CD4-positive, alpha-beta T cell treated with Interleukin-2 at 100 ng/mL for 4 hours (primary cell): Measurements from ENCODE around the gene SMARCC2.
"Not testable (repeated sequence)": the region's sequence is repeated elsewhere in the genome, so short reads cannot be mapped to it uniquely, and the experiment has no call there.

ENCODE experiments used
- DNase-seq: peaks from one replicate; pipeline ENCODE4 v3.0.0-alpha.2; 2020; ENCODE audit warnings: low spot score

SMARCC2 gene

DNA sequence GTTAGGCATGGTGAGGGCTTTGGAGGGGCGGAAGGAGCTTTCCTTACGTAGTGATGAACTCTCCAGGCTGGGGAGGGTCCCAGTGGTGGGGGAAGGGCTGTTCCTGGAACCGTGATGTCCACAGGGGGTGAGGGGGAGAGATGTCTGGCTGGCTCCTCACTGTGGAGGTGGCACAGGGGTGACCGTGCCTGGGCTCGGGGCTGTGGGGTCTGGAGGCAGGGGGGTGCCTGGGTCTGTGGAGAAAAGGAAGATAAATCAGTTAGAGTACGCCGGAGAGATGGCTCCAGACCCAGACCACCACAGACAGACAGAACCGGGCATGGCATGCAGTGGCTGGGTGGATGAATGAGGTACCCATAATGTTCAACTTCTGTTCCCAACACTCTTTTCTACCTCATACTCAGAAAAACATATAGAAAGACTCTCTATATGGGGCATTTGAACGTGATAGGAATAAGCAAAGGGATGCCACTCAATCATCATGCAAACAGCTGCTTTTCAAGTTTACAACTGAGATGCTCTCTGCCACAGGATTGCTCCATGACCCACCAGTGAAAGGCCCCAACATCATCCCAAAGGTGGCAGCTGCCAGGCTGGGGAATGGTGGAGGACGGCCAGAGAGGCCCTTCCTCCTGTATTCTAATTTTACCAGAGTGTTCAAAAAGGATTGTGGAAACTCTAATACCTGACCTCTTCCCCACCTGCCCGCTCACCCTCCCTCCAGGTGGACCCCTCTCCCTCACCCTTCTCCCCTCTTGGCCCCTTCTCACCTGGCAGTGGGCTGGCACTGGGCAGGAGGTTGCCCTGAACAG, 25.5 kb downstream of the SMARCC2 start:
- DNase-seq: no peak

DNA sequence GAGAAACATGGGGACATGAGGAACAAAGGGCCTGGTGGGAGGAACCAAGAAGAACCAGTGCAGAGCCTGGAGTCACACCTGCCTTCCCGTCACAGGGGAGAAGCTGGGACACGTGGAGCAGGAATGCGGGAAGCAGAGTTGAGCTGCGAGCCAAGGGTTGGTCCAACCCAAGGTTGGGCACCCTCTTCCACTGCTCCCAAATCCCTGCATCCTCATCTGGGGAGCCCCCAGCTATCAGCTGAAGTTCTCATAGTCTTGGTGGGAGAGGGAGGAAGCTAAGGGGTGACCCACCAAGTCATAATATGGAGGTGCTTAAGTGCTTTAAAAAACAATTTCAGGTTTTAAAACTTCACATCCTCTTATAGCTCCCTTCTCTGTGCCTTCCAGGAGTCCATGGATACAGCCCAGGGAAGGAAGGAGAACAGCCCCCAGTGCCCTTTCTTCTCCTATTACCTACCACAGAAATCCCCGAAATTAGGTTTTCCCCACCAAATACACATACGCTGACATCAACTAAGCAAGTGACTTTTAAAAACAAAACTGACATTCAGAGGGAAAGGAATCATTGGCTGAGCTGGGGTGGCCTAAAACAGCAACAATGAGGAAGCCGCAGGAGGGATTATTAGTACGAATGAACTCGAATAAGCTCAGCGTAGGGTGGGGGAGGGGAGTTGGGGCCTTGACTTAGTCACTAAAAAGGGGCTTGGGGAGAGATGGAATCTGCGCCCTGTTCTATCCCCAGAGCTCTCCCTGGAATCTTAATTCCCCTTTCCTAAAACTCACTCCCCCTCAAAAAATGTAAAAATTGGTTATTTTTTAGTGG, 26.6 kb downstream of the SMARCC2 start:
- DNase-seq: no peak

DNA sequence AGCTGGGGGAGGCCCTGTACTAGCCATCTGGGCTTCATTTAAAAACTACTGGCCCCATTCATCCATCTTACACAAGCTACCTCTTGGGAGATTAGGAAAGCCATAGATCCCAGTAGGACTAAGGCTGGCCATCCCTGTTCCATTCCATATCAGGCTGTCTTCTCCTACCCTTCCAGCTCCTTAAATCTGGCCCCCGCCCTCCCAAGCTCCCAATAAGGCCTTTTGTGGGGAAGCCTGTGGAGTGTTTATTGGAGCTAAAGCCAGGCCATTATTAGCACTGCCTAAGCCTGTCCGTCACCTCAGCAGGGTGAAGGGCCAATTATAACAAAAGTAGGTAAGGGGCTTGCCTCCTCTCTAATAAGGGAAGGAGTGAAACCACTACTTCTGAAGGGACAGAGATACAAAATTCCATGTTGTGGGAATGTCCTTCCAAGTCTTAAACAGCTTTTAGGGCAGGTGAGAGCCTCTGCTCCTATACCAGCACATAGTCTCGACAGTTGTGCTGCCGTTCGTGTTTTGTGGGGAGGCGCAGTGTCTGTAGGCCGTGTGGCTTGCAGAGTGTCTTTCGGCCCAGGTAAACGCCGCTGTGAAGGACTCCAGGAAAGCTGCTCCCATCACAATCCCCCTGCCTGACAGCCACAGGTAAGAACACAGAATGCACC, 27.5 kb downstream of the SMARCC2 start:
- no peak for DNase-seq

DNA sequence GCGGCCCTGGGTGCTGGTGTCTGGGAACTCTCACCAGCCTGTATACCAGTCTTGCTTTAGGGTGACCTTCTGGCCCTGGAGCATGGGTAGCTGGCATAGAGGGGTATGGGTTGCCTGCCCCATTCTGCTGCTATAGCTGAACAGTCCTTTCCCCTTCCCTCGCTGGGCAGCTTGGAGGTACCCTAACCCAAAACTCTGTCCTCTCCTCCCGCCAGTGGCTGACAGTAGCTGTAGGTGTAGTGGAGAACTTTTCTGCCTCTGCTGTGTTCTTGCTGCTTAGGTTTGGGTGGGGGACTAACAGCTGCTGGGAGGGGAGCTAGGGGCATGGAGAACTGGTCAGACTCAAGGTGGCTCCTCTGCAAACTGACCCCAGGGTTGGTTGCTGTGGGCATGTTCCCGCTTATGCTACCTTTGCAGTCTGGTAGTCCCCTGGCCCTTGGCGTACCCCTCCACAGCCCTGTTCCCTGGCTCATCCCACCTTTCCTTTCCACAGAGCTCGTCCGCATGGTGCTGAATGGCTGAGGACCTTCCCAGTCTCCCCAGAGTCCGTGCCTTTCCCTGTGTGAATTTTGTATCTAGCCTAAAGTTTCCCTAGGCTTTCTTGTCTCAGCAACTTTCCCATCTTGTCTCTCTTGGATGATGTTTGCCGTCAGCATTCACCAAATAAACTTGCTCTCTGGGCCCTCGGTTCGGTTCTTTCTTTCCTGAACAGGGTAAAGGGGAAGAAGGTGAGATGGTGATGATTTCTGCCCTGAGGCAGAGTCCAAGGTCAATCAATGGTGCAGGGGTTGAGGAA, 28.2 kb downstream of the SMARCC2 start:
- no peak for DNase-seq

DNA sequence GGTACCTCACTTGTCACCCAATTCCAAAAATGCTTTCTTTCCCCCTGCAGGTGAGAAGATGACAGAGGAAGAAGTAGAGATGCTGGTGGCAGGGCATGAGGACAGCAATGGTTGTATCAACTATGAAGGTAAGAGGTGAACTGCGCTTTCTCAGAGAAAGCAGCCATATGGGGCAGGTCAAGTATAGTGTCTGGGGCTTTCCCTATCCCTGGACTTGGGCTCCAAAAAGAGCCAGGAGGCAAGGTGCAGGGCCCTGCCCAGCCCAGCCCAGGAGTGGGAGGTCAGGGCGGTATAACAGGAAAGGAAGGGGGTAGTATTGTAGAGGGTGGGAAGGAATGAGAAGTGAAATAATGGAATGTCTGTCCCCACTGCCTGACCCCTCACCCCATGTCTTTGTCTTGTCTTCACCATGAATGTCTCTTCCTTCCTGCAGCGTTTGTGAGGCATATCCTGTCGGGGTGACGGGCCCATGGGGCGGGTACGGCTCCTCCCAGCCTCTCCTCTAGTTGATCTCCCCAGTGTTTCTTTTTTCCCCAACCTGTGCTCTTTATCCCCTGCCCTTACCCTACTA, 29.0 kb downstream of the SMARCC2 start:
- DNase-seq: peak; percentile 68

DNA sequence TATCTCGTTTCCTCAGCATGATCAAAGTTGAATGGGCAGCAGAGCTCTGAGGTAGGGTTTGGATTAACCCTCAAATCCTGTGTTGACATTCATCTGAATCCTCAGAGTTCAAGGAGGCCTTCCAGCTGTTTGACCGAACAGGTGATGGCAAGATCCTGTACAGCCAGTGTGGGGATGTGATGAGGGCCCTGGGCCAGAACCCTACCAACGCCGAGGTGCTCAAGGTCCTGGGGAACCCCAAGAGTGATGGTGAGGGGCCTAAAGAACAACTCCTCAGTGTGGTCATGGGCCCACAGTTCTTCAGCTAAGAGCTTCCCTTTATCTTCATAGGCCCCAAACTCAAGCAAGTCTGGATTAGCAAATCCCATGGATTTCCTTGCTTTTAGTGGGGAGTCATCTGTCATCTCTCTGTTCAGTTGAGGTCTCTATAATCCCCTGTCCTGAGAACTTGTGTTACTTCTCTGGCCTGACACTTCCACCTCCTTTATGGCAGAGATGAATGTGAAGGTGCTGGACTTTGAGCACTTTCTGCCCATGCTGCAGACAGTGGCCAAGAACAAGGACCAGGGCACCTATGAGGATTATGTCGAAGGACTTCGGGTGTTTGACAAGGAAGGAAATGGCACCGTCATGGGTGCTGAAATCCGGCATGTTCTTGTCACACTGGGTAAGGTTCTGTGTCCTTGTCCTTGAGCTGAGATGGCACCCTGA, 29.6 kb downstream of the SMARCC2 start:
- no peak for DNase-seq

DNA sequence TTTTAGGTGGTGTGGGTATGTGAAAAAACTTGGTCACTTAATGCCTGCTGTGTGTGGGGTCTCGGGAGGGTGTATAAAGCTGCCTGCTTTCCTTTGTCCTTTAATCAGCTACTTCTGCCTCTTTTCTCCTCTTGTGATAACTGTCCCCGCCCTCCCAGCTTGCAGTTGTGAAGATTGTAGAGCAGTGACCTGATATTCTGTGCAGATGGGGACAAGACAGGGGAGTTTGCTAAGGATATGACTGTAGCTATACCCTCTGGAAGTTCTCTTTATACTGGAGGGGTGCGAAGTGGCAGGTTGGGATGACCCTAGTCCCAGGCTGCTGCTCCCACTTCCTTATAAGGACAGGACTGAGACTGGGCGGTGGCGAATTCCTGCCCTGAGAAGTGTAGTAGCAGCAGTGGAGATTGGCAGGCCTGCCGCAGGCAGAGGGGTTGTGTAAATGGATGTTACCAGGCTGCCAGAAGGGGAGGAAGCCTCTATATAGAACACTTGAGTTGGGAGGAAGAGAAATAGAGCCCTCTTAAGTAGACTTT, 30.3 kb downstream of the SMARCC2 start:
- peak; percentile 30 for DNase-seq

DNA sequence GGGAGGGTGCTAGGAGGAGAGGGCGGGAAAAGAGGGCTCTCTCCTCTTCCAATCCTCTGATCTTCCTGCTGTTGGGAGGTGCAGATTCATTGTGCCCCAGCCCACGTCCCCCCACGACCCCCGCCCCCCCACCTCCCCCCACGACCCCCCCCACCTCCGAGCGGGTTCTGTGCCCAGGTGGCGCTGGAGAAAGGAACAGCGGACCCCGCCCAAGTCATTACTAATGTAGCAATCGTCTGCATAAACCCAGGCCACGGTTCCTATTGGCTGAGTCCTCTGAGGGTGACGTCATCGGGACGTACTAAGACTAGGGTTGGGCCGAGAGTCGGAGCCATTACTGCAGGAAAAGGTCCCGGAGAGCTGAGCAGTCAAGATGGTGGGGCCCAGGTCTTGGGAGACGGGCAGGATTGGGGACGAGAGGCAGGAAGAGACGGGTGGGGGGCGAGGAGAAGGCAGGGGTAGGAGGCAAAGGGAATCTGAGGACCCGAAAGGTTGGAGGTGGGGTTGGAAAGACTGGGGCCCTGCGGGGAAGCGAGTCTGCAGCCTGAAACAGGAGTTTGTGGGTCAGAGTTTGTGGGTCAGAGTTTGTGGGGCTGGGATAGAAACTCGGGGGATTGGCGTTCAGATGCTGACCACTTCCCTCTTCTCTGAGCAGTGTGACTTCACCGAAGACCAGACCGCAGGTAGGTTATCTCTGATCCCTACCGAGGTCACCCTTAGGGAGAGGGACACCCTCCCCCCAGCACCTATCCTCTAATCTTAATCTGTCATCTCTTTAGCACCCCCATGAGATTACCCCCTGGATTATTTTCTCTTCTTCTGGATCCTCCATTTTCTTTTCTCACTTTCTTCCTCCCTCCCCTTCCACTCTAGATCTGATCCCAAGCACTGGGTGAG, 31.0 kb downstream of the SMARCC2 start, which contains the start of gene MYL6:
TSS of gene MYL6 (plus strand) at position 331 of the 897 bp plus-strand sequence. CDS start at position 374, 43 bp downstream.
- DNase-seq: peak; percentile 96

DNA sequence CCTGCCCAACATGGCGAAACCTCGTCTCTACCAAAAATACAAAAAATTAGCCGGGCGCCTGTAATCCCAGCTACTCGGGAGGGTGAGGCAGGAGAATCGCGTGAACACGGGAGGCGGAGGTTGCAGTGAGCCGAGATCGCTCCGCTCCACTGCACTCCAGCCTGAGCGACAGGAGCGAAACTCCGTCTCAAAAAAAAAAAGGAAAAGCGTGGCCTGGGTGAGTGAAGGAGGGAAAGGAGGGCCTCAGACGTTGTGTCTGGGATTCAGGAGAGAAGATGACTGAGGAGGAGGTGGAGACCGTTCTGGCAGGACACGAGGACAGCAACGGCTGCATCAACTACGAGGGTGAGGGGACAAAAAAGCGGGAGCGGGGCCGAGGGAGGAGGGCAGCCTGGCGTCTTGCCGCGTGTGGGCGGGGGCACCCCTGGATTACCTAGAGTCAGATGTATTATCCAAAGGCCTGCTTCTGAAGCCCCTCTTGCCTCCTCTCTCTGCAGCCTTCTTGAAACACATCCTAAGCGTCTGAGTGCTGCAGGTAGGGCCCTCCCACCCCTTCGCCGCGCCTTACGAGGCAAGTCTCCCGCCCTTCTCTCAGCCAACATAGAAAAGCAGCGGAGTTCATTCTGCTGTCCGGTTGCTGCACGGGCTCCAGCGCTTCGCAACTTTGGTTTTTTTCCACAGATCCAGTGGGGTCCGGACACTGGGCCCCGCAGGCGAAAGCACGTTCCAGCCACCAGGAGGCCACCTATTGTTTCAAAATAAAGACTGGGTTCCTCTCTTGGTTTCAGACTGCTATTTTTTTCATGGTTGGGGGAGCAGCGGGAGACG, 31.9 kb downstream of the SMARCC2 start:
- peak; percentile 70 for DNase-seq

DNA sequence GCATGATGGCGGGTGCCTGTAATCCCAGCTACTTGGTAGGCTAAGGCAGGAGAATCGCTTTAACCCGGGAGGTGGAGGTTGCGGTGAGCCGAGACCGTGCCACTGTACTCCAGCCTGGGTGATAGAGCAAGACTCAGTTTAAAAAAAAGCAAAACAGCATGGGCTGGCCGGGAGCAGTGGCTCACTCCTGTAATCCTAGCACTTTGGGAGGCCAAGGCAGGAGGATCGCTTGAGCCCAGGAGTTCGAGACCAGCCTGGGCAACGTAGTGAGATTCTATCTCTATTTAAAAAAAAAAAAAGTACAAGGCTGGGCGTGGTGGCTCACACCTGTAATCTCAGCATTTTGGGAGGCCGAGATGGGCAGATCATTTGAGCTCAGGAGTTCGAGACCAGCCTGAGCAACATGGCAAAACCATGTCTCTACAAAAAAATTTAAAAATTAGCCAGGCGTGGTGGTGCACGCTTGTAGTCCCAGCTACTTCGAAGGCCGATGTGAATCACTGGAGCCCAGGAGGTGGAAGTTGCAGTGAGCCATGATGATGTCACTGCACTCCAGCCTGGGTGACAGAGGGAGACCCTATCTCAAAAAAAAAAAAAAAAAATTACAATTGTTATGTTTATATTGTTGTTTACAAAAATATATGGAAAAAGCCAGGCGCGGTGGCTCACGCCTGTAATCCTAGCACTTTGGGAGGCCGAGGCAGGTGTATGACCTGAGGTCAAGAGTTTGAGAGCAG, 32.7 kb downstream of the SMARCC2 start:
- not testable (repeated sequence) for DNase-seq

DNA sequence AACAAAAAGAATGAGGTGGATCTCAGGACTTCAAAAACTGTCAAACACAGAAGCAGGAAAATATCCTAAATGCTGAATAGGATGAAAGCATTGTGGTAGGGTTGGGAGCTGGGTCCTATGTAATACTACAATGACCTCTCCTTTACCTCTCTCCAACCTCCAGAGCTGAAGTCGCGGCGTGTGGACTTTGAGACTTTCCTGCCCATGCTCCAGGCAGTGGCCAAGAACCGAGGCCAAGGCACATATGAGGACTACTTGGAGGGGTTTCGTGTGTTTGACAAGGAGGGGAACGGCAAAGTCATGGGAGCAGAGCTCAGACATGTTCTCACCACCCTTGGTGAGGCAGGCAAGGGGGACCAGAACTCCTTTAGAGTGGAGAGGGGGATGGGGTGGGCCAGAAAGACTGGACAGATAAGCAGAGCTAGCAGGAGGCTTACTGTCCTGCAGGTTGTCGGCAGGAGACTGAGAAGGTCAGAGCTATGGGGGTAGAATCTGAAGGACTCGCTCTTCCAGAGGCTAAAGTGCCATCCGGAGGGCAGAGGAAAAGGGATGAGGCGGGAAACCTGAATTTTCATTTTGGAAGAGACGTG, 33.9 kb downstream of the SMARCC2 start:
- no peak for DNase-seq

DNA sequence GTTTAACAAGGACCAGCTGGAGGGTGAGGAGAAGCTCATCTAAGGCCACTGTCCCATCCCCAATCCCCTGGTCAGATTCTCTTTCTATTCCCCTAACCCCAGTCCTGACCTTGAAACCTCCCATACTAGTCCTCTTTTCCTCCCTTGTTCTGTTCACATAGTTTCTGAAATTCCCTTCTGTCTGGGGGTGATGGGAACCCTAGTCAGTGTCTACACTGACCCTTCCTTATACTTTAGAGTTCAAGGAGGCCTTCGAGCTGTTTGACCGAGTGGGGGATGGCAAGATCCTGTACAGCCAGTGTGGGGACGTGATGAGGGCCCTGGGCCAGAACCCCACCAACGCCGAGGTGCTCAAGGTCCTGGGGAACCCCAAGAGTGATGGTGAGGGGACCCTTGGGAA, 34.5 kb downstream of the SMARCC2 start:
- DNase-seq: no peak

DNA sequence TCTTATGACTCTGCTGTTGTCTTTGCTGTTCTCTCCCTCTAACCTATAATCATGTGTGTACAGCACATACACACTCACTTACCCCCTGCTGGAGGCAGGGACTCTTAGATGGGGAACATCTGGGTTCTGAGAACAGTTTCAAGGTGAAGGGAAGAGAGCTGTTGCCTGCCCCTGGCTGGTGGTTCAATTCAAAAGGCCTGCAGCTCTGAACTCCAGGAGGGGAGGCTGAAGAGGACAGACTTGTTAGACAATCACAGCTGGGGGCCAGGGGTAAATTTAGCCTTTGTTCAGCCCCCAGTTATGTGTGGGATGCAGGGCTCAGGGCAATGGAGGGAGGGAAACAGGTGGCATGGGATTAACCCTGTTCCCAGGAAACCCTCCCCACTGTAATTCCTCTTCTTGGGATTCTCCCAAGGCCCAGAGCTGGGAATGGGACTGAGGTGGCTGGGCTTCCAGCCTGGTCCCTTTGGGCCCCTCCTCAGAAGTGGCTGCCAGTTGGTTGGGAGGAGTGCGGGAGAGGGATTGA, 35.0 kb downstream of the SMARCC2 start:
- DNase-seq: no peak

DNA sequence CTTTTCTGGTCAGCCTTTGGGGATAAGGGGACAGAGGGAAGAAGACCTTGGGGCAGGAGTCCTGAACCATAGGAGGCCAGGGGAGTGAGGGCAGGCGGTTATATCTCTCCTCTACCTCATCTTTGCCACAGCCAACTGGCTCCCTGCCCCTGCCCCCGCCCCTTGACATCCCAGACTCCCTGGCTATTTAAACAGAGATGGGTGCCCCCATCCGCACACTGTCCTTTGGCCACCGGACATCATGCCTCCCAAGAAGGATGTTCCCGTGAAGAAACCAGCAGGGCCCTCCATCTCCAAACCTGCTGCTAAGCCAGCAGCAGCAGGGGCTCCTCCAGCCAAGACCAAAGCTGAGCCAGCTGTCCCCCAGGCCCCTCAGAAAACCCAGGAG, 35.6 kb downstream of the SMARCC2 start:
- DNase-seq: no peak

DNA sequence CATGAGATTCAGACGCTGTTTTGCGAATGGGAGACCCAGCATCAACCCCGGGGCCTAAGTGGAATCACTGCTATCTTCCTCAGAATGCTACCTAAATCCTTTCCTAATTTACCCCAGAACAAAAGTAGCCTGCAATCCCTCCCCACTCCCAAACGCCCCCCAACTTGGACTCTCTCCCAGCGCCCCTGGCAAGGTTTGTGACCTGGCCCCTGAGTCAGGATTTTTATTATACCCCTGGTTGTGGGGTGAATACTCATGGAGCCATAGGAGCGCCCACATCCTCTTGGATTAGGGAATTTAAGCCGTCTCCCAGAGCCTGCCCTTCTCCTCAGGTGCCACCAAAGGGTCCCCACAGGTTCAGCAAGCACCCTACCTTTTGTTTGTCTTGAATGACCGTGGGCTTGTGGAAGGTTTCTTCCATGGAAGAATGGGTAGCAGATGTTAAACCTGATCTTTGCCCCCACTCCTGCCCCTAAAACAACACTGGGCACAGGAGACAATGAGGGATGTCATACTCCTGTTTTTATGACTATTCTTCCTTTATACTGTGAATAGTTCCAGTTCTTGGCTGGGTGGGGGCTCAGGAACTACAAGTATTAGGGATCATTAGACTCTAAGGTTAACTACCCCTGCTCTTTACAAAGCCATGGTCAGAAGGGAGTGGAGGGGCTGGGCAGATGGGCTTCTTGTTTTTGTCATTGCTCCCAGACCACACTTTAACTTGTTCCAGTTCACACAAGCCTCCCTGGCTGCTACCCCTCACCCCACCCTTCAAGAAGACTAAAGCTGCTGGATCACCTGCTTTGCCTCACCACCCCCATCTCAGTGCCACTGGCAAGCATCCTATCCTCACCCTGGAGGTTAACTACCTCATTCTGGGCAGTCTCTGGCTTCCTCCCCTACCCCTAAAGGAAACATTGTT, 36.3 kb downstream of the SMARCC2 start:
- no peak for DNase-seq

DNA sequence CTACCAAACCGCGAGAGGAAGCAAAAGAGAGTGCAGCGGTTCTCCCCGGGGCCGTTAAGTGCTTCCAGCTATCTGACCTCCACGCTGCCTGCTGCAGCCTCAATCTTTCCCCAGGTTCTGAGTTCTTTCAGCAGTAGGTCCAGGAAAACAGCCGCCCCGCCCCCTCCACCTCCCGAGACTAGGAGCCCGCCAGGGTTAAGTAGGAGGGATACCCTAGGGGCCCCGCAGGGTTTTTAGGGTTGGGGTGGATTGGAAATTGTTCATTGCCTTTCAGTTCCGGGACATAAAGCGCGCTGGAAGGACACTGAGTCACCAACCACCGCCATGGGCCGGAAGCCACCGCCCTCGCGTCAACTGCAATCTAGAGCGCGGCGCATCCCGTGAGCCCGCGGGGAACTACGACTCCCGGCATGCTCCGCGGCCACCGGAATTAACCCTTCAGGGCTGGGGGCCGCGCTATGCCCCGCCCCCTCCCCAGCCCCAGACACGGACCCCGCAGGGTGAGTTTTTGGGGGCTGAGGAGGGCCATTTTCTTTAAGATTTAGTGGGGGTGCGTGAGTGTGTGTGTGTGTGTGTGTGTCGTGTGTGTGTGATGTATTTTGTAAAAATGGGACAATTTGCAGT, 37.0 kb downstream of the SMARCC2 start, which contains the start of gene MYL6B:
TSS of gene MYL6B (plus strand) at position 456 of the 624 bp plus-strand sequence. CDS start 1,332 bp downstream, outside the sequence.
- peak; percentile 93 for DNase-seq
